WTC11 (cell line): ENCODE measurements around the gene LBHD2. TPM values are rescaled to one million over a fixed set of nuclear protein-coding genes. Genes with fewer than 3 reads are reported as not detected.
"Not testable (repeated sequence)": the region's sequence is repeated elsewhere in the genome, so short reads cannot be mapped to it uniquely, and the experiment has no call there.

Experiments
- ATAC-seq: fragments of 200-7000 bp; cut with Tn5 transposase; 2 replicates; pipeline ENCODE4 v1.10.0; 2021; ENCODE audit warnings: mild to moderate bottlenecking, moderate library complexity
- CTCF ChIA-PET: fragments of 300-600 bp; sonication (Branson Sonifier 250); formaldehyde crosslinking; loops from one replicate; lab custom pipeline; 2021; ENCODE audit warnings: antibody characterized with exemption; lab: Charles Lee
- POLR2A ChIA-PET: fragments of 350-600 bp; sonication (Branson Sonifier 250); formaldehyde crosslinking; loops from one replicate; lab custom pipeline; 2021; ENCODE audit warnings: antibody characterized with exemption; lab: Charles Lee
- DNase-seq: peaks from one replicate; pipeline ENCODE4 v3.0.0; 2021; ENCODE audit warnings: low spot score
- H3K27ac Mint-ChIP-seq: 2 replicates; pipeline ENCODE4 v1.8.0; 2021; ENCODE audit warnings: mixed read lengths
- H3K27me3 Mint-ChIP-seq: 2 replicates; pipeline ENCODE4 v1.8.0; 2021; ENCODE audit warnings: low read depth, mild to moderate bottlenecking, moderate library complexity, mixed read lengths
- H3K36me3 Mint-ChIP-seq: 2 replicates; pipeline ENCODE4 v1.8.0; 2021; ENCODE audit warnings: mixed read lengths
- H3K4me1 Mint-ChIP-seq: 2 replicates; pipeline ENCODE4 v1.8.0; 2022; ENCODE audit warnings: mixed read lengths
- H3K4me3 Mint-ChIP-seq: 2 replicates; pipeline ENCODE4 v1.8.0; 2021; ENCODE audit warnings: mild to moderate bottlenecking, moderate library complexity, mixed read lengths
- H3K9me3 Mint-ChIP-seq: 2 replicates; pipeline ENCODE4 v1.8.0; 2021; ENCODE audit warnings: mixed read lengths
- ATF6 ChIP-seq: sonication (generic); formaldehyde crosslinking; IDR thresholded peaks from 2 replicates; pipeline ENCODE4 v1.8.1; 2023; ENCODE audit warnings: mild to moderate bottlenecking, missing genetic modification reagents
- CBFB ChIP-seq: sonication (generic); formaldehyde crosslinking; IDR thresholded peaks from 2 replicates; pipeline ENCODE4 v1.8.1; 2022; ENCODE audit warnings: mild to moderate bottlenecking, low read depth, missing genetic modification reagents
- CDX4 ChIP-seq: fragments of 250-450 bp; sonication (Bioruptor Pico); IDR thresholded peaks from 2 replicates; pipeline ENCODE4 v1.9.0; 2021; ENCODE audit warnings: moderate library complexity, mild to moderate bottlenecking, inconsistent platforms, borderline replicate concordance
- CREB1 ChIP-seq: sonication (generic); formaldehyde crosslinking; IDR thresholded peaks from 2 replicates; pipeline ENCODE4 v1.8.0; 2023; ENCODE audit warnings: mild to moderate bottlenecking, missing genetic modification reagents
- E2F5 ChIP-seq: sonication (generic); formaldehyde crosslinking; IDR thresholded peaks from 2 replicates; pipeline ENCODE4 v1.8.1; 2022; ENCODE audit warnings: mild to moderate bottlenecking, moderate library complexity, missing genetic modification reagents
- GRHL2 ChIP-seq: fragments of 250-450 bp; sonication (Bioruptor Pico); IDR thresholded peaks from 2 replicates; pipeline ENCODE4 v1.8.0; 2022; ENCODE audit warnings: mild to moderate bottlenecking, moderate library complexity; ENCODE audit not compliant: insufficient replicate concordance, severe bottlenecking
- HMGA2 ChIP-seq: fragments of 250-450 bp; sonication (Bioruptor Pico); IDR thresholded peaks from 2 replicates; pipeline ENCODE4 v1.4.0; 2021; ENCODE audit warnings: mild to moderate bottlenecking, moderate library complexity
- PRRX2 ChIP-seq: fragments of 250-450 bp; sonication (Bioruptor Pico); IDR thresholded peaks from 2 replicates; pipeline ENCODE4 v1.8.0; 2021; ENCODE audit warnings: mild to moderate bottlenecking
- SMAD4 ChIP-seq: sonication (generic); formaldehyde crosslinking; IDR thresholded peaks from 2 replicates; pipeline ENCODE4 v1.8.0; 2022; ENCODE audit warnings: mild to moderate bottlenecking, missing genetic modification reagents
- STAT6 ChIP-seq: sonication (generic); formaldehyde crosslinking; conservative IDR thresholded peaks from 2 replicates; pipeline ENCODE4 v1.8.1; 2023; ENCODE audit warnings: mild to moderate bottlenecking, low read depth, missing genetic modification reagents, moderate library complexity
- TCF7 ChIP-seq: sonication (generic); formaldehyde crosslinking; IDR thresholded peaks from 2 replicates; pipeline ENCODE4 v1.8.0; 2022; ENCODE audit warnings: mild to moderate bottlenecking, low read depth, missing genetic modification reagents, moderate library complexity
- ZMAT4 ChIP-seq: fragments of 250-450 bp; sonication (Bioruptor Pico); IDR thresholded peaks from 2 replicates; pipeline ENCODE4 v1.9.0; 2021; ENCODE audit warnings: mild to moderate bottlenecking
- ZNF121 ChIP-seq: sonication (generic); formaldehyde crosslinking; IDR thresholded peaks from 2 replicates; pipeline ENCODE4 v1.8.0; 2023; ENCODE audit warnings: missing genetic modification reagents
- ZNF512 ChIP-seq: sonication (generic); formaldehyde crosslinking; IDR thresholded peaks from 2 replicates; pipeline ENCODE4 v1.8.1; 2022; ENCODE audit warnings: missing genetic modification reagents, borderline replicate concordance
- total RNA-seq: library from RNA; stranded (reverse); gene quantifications from 3 replicates; pipeline ENCODE4 v1.2.3, GENCODE V29; 2021

LBHD2 gene
- total RNA-seq, 1 experiment from 2014 or later, result not detected

- no peak overlapping the region for H3K4me3 Mint-ChIP-seq
- ChIA-PET CTCF (no interaction called here), POLR2A (no interaction called here)
- H3K36me3 Mint-ChIP-seq, result no peaks in the 10 kb centered on the region
- no peak for DNase-seq
- no peak overlapping the region for H3K27ac Mint-ChIP-seq
- TF ChIP-seq ZNF512 (CRISPR knock-in tag) (no peak), ZMAT4 (no peak), STAT6 (CRISPR knock-in tag) (no peak), CDX4 (CRISPR knock-in tag) (no peak), CREB1 (CRISPR knock-in tag) (no peak), E2F5 (no peak), PRRX2 (CRISPR knock-in tag) (no peak), HMGA2 (CRISPR knock-in tag) (no peak), ZNF121 (CRISPR knock-in tag) (no peak), TCF7 (CRISPR knock-in tag) (no peak), CBFB (CRISPR knock-in tag) (no peak), ATF6 (no peak), SMAD4 (no peak), GRHL2 (no peak)
- H3K27me3 Mint-ChIP-seq, result peaks cover 11% of the 10 kb centered on the region
- no peaks in the 10 kb centered on the region for H3K9me3 Mint-ChIP-seq
- ATAC-seq, result no peak
- H3K4me1 Mint-ChIP-seq, result peaks cover 25% of the 10 kb centered on the region
Observed at GRCh38 chr14:103113774-103114173, 29.8 kb downstream of the LBHD2 start.

- DNase-seq, ATAC-seq, H3K9me3 Mint-ChIP-seq, H3K4me3 Mint-ChIP-seq, POLR2A ChIA-PET, H3K27ac Mint-ChIP-seq, H3K36me3 Mint-ChIP-seq: not testable (repeated sequence)
- Mint-ChIP-seq H3K4me1 (peaks cover 19% of the 10 kb centered on the region), H3K27me3 (peaks cover 10% of the 10 kb centered on the region)
- CTCF ChIA-PET, result interaction anchor here (1.3 to 2.6 kb wide), 2 partner anchors 10 to 26 kb away, joined by 3 to 22 read pairs; no protein-coding TSS in a partner anchor
Observed at GRCh38 chr14:103115086-103115679, 31.2 kb downstream of the LBHD2 start.
